ENCODE data around the gene ZNF700. TPM values are rescaled to one million over a fixed set of nuclear protein-coding genes. Genes with fewer than 3 reads are reported as not detected.

ZNF700 gene
- total and polyA plus RNA-seq, 2 donors (not counting 3 experiments of a cell fraction or from before 2014, with no cell fraction given) = 2.3 to 7.9 TPM

DNA sequence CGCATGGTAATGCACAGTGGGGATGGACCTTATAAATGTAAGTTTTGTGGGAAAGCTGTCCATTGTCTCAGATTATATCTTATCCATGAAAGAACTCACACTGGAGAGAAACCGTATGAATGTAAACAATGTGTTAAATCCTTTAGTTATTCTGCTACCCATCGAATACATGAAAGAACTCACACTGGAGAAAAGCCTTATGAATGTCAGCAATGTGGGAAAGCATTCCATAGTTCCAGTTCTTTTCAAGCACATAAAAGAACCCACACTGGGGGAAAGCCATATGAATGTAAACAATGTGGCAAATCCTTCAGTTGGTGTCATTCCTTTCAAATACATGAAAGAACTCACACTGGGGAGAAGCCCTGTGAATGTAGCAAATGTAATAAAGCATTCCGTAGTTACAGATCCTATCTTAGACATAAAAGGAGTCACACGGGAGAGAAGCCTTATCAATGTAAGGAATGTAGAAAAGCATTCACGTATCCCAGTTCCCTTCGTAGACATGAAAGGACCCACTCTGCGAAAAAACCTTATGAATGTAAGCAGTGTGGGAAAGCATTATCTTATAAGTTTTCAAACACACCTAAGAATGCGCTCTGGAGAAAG lies 53.7 kb downstream of the ZNF700 start:
- ChIA-PET POLR2A (no interaction called here), CTCF (no interaction called here)
- no peaks in the 10 kb centered on the region for H3K4me1 ChIP-seq (ENCODE audit: control insufficient read depth, extremely low read depth, insufficient read depth, low read length)
- no peak overlapping the region for H3K4me2 ChIP-seq (ENCODE audit: insufficient read depth, low read length)
- no peaks in the 10 kb centered on the region for H4K20me1 ChIP-seq (replicated peaks; ENCODE audit: control insufficient read depth, extremely low read depth, insufficient read depth, low read length)
- H3K79me2 ChIP-seq (ENCODE audit: control insufficient read depth, insufficient read depth, low read length) = no peaks in the 10 kb centered on the region
- no peak overlapping the region for H3K9ac ChIP-seq (replicated peaks; ENCODE audit: extremely low read depth, insufficient read depth, low read length)
- DNase-seq (ENCODE audit: low read depth, low spot score) (no peak), FAIRE-seq (no peak)
- no TSS peak for BruUV-seq (replicated peaks)
- dilution Hi-C loops (cut with MboI; ENCODE audit: extremely low pct_ligation_motif_present, low sequenced_read_pairs) (no loop called here), intact Hi-C loops (cut with micrococcal nuclease) (no loop called here)
- H3K27ac ChIP-seq (ENCODE audit: insufficient read depth, low read depth, low read length) = no peak overlapping the region
- no peak for TF ChIP-seq JUN (IDR thresholded peaks at IDR 0.05; ENCODE audit: borderline replicate concordance, insufficient read depth, insufficient read length, low read depth)
- no peaks in the 10 kb centered on the region for H3K36me3 ChIP-seq (ENCODE audit: control insufficient read depth in 2 of 2, extremely low read depth in 1 of 2, insufficient read depth in 2 of 2, low read length in 2 of 2)
- peaks cover 28% of the 10 kb centered on the region for H3K9me3 ChIP-seq (replicated peaks; ENCODE audit: control insufficient read depth, insufficient read depth, low read length)
- H3K27me3 ChIP-seq (ENCODE audit: control insufficient read depth in 2 of 2, insufficient read depth in 2 of 2, low read length in 2 of 2) = no peaks in the 10 kb centered on the region
- H3K9me1 ChIP-seq (replicated peaks; ENCODE audit: control insufficient read depth, extremely low read depth, insufficient read depth, low read length) = no peaks in the 10 kb centered on the region
- no peak overlapping the region for H3K4me3 ChIP-seq (replicated peaks in 1 of 3; ENCODE audit: insufficient read depth in 1 of 3, low read depth in 1 of 3, low read length in 3 of 3)
- no peak overlapping the region for H2AFZ ChIP-seq (ENCODE audit: low read depth, low read length)

GRCh38 chr19:11979527-11979926 lies 54.6 kb downstream of the ZNF700 start:
- TF ChIP-seq POLR2A (IDR thresholded peaks at IDR 0.05; ENCODE audit: low read depth, low read length) (no peak), EZH2 (IDR thresholded peaks at IDR 0.05; ENCODE audit: borderline replicate concordance, low read depth, low read length, severe bottlenecking) (no peak), MYC (IDR thresholded peaks at IDR 0.05; ENCODE audit: low read depth, low read length) (no peak), GATA2 (IDR thresholded peaks at IDR 0.05; ENCODE audit: insufficient read depth, insufficient read length, low read depth, low read length) (no peak), MAX (IDR thresholded peaks at IDR 0.05; ENCODE audit: insufficient read depth, insufficient read length) (no peak), JUN (IDR thresholded peaks at IDR 0.05; ENCODE audit: borderline replicate concordance, insufficient read depth, insufficient read length, low read depth) (no peak), CTCF (IDR thresholded peaks at IDR 0.05; ENCODE audit: extremely low read depth in 1 of 2, insufficient read depth in 1 of 2, low read depth in 1 of 2, low read length in 2 of 2) (no peak), POLR2AphosphoS5 (IDR thresholded peaks at IDR 0.05; ENCODE audit: insufficient read depth, low read depth, low read length) (no peak), FOS (IDR thresholded peaks at IDR 0.05; ENCODE audit: borderline replicate concordance, insufficient read depth, low read length) (no peak)

More at GRCh38 chr19:11979527-11979926, 54.6 kb downstream of the ZNF700 start:
- CTCF ChIA-PET = no interaction called here
- Histone ChIP-seq H3K4me3 (replicated peaks in 1 of 3; ENCODE audit: insufficient read depth in 1 of 3, low read depth in 1 of 3, low read length in 3 of 3) (no peak overlapping the region), H3K36me3 (ENCODE audit: control insufficient read depth in 2 of 2, extremely low read depth in 1 of 2, insufficient read depth in 2 of 2, low read length in 2 of 2) (no peaks in the 10 kb centered on the region), H3K27ac (ENCODE audit: insufficient read depth, low read depth, low read length) (no peak overlapping the region), H3K27me3 (ENCODE audit: control insufficient read depth in 2 of 2, insufficient read depth in 2 of 2, low read length in 2 of 2) (no peaks in the 10 kb centered on the region), H4K20me1 (replicated peaks; ENCODE audit: control insufficient read depth, extremely low read depth, insufficient read depth, low read length) (no peaks in the 10 kb centered on the region), H3K9ac (replicated peaks; ENCODE audit: extremely low read depth, insufficient read depth, low read length) (no peak overlapping the region), H3K9me1 (replicated peaks; ENCODE audit: control insufficient read depth, extremely low read depth, insufficient read depth, low read length) (no peaks in the 10 kb centered on the region), H3K4me2 (ENCODE audit: insufficient read depth, low read length) (no peak overlapping the region), H3K4me1 (ENCODE audit: control insufficient read depth, extremely low read depth, insufficient read depth, low read length) (no peaks in the 10 kb centered on the region), H2AFZ (ENCODE audit: low read depth, low read length) (no peak overlapping the region), H3K79me2 (ENCODE audit: control insufficient read depth, insufficient read depth, low read length) (no peaks in the 10 kb centered on the region), H3K9me3 (replicated peaks; ENCODE audit: control insufficient read depth, insufficient read depth, low read length) (peaks cover 28% of the 10 kb centered on the region)
- DNase-seq (ENCODE audit: low read depth, low spot score) (no peak), FAIRE-seq (no peak)
- no TSS peak for BruUV-seq (replicated peaks)
- POLR2A ChIA-PET = no interaction called here
- intact Hi-C loops (cut with micrococcal nuclease) (no loop called here), dilution Hi-C loops (cut with MboI; ENCODE audit: extremely low pct_ligation_motif_present, low sequenced_read_pairs) (no loop called here)

All from endothelial cell of umbilical vein (primary cell).